HL-60 (cell line): ENCODE results near the gene KIR3DL1.
"Not testable (repeated sequence)": the region's sequence is repeated elsewhere in the genome, so short reads cannot be mapped to it uniquely, and the experiment has no call there.

Experiments used
- CTCF ChIP-seq: IDR thresholded peaks from one replicate; pipeline ENCODE4 v1.5.1; 2011; ENCODE audit warnings: low read length, control low read depth, inconsistent platforms; ENCODE audit not compliant: insufficient read depth
- GABPA ChIP-seq: IDR thresholded peaks from 2 replicates; pipeline ENCODE4 v1.6.1; 2012; ENCODE audit warnings: low read depth
- POLR2AphosphoS5 ChIP-seq: IDR thresholded peaks from 2 replicates; pipeline ENCODE4 v1.6.1; 2012; ENCODE audit warnings: low read depth

- TF ChIP-seq CTCF, POLR2AphosphoS5, GABPA: not testable (repeated sequence)
Observed at GRCh38 chr19:54770511-54770910, 45.8 kb upstream of the KIR3DL1 start.
